NK-92 (cell line): ENCODE results near the gene UTP20.
"Not testable (repeated sequence)": the region's sequence is repeated elsewhere in the genome, so short reads cannot be mapped to it uniquely, and the experiment has no call there.

ENCODE experiments used
- DNase-seq: peaks from one replicate; lab custom pipeline; 2025; ENCODE audit not compliant: unreplicated experiment; lab: John Stamatoyannopoulos, UW

UTP20 gene

DNA sequence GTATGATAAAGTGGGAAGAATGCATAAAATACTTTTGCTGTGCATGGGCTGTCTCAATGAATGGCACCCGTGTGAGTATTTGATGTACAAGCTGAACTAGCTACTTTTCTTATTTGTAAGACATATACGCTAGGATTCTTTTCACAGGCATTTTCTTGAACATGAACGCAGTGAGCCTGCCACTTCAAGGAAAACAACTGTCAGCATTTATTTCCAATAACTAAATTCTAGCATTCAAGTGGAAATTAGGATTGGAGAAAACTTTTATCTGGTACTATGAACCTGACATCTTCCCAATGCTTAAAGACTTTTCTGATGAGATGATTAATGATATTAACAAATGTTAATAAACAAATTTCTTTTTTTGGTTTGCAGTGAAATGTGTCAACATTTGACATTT is 45.7 kb downstream of the UTP20 start:
- DNase-seq: no peak

DNA sequence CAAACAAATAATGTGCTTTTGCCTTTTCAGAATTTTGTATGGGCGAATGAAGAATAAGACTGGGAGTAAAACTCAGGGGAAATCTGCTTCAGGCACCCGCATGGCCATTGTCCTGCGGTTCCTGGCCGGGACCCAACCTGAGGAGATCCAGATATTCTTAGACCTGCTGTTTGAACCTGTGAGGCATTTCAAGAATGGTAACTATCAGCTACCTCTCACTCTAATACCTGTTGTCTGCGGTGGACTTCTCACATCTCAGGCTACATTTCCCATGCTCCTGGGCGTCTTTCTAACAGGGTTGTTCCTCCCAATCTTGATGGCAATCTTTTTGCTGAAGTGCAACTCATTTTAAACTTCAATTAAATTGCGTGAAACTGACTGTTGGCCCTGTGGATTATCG is 47.1 kb downstream of the UTP20 start:
- no peak for DNase-seq

DNA sequence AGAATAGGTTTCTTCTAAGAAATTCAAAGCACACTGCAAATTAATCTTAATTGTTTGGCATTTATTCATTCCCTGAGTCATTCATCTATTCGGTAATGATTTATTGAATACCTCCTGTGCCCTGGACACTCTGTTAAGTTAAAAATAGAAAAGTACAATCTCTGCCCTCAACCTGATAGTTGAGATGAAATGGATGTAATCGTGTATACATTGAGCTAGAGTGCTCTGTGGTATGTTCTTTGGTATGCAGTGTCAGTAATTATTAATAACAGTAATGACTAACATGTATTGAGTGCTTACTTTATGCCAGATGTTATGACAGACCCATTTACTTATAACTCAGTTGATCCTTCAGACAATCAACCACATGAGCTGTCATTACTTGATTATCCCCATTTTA is 47.6 kb downstream of the UTP20 start:
- DNase-seq: no peak

DNA sequence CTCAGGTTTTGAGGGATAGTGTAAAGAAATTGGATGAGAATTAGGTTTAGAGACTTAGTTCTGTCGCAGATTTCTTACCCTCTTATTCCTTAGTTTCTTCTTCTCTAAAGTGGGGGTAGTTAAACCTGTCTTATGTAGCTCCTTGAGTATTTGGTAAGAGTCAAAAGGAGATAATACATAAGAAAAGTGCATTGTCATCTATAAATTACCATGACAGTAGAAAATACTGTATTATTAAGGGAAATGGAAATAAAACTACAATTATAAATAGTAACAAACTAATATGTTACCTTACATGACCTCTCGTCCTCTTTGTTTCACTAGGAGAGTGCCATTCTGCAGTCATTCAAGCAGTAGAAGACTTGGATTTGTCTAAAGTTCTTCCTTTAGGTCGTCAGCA is 49.0 kb downstream of the UTP20 start:
- no peak for DNase-seq

DNA sequence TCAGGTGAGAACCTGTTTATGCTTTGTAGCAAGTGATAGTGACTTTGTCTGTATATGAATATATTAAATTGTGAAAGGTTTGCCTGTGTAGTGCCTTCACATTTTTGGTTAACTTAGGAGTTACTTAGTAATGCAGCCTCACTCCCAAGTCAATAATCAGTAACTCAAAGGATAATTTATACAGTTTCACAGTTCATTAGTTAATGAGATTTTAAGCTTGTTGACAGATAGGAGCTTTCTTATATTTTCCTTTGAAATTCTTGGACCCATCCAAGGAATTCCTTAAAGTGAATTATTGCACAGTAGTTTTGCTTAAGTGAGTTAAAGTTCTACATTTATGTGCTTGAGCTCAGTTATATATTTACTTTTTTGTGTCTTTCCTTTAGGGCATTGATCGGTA is 50.7 kb downstream of the UTP20 start:
- DNase-seq: no peak

DNA sequence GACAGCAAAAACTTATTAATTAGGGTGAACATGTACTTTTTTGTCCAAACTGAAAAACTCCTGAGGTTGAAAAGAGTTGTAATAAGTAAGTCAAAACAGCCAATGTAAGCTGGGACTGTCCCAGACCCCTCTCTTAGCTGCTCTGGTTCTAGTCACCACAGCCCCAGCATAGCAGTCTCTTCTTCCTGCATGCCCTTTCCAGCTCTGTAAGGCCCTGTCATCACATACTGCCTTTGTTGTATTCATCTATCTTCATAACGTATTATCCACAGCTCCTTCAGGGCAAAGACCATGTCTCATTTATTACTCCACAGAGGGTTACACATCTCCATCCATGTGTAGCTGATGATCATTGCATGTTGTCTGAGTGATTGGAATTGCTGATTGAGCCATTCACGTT is 56.5 kb downstream of the UTP20 start:
- DNase-seq: no peak

DNA sequence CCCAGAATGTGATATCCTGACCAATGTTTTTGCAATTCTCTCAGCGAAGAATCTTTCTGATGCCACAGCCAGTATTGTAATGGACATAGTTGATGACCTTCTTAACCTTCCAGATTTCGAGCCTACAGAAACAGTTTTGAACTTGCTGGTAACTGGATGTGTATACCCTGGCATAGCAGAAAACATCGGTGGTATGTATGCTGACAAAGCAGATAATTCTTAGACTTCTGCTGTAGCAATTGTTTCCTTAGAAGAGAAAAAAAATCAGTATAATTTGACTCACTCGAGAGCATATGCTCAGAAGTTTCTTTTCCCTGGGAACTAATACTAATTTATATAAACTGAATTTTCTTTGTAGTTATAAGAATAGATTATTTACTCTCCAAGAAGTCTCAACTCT is 58.2 kb downstream of the UTP20 start:
- no peak for DNase-seq

DNA sequence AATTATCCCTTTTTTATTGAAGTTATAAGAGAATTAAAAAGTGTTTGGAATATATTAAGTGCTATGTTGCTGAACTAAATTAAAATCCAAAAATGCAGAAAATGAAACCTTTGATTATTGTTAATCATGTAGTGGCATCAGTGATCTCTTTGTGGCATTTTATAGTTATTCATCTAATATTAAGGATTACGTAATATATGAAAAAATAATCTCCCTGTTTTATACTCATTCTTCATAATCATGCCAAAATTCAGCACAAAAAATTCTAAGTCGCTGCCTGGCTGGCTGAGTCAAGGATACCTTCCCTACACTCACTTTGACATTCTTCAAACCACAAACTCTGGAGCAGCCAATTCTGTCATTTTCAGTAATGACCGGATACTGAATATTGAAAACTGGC is 64.0 kb downstream of the UTP20 start:
- no peak for DNase-seq

DNA sequence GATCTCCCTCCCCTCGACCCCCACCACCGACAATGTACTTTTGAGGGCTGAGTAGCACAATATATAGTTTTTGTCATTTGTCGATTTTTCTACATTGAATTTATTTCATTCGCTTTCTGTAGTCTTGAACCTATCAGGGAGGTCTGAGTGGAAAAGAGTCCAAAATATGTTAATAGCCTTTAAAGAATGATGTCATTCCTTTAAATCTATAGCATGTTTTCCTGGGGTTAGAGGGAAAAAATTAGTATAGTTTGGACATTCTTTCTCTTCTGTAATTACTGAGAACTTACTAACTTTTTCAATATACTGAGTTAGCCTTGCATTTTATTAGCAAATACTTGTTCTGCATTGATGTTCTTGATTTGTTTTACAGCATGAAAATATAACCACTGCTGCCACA is 71.8 kb downstream of the UTP20 start:
- no peak for DNase-seq

DNA sequence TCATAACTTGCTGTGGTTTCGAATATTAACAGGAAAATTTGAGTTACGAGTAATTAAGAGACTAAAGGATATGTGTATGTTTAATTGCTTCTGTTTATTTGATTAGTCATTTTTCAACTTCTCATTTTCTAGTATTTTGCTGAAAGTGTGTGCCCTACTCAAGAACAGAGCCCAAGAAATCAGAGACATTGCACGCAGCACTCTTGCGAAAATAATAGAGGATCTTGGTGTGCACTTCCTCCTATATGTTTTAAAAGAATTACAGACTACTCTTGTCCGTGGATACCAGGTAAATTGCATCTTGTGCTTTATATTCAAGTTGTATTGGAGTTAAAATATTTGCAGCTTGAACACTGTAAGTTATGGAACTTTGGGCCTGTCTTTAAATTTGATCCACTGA is 76.9 kb downstream of the UTP20 start:
- DNase-seq: no peak

DNA sequence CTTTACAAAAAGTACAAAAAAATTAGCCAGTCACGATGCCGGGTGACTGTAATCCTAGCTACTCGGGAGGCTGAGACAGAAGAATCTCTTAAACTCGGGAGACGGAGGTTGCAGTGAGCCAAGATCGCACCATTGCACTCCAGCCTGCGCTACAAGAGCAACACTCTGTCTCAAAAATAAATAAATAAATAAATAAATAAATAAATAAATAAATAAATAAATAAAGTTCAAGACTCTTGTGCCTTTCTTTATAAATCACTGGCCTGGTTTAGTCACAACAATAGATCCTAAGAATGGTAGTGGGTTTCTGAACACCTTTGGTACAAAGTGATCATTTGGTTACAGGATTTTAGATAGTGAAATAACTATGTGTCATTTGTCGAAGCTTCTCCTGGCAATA is 81.5 kb downstream of the UTP20 start:
- DNase-seq: no peak

DNA sequence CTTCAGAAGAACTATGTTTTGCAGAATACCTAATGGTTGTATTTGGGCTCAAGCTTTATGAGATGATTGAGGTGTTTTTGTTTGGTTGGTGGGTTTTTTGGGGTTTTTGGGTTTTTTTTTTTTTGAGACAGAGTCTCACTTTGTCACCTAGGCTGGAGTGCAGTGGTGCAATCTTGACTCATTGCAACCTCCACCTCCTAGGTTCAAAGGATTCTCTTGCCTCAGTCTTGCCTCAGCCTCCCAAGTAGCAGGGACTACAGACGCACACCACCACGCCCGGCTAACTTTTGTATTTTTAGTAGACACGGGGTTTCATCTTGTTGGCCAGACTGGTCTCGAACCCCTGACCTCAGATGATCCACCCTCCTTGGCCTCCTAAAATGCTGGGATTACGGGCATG is 88.1 kb downstream of the UTP20 start:
- no peak for DNase-seq

DNA sequence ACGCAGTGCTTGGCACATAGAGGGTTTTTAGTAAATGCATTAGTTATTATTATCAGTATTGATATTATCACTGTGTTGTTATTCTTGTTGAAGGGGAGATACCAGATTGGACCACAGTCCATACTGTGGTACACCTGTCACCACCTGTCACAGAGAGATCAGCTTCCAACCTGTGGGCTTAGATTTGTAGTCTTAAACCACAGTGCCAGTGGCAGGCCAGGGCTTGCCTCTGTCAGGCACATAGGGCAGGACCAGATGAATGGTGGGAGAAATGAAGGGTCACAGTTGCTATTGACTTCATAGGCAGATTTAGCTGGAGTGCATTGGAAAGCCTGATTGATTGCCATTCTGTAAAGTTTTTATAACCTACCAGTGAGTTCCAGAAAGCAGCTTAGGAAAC is 92.5 kb downstream of the UTP20 start:
- DNase-seq: no peak

DNA sequence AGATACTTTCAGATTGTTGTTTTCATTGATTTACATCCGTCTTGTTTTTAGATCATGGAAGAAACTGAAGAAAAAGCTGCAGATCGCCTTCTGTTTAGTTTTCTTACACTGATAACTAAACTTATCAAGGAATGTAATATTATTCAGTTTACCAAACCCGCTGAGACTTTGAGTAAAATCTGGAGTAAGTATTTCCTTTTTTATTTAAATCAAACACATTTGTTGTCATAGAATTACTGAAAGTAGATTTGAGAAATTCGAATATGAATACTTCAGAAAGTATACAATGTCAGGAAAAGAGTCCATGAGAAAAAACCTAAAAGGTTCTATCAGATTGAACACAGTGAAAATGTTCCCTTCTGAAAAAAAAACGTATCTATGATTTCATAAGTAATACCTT is 95.7 kb downstream of the UTP20 start:
- DNase-seq: no peak

DNA sequence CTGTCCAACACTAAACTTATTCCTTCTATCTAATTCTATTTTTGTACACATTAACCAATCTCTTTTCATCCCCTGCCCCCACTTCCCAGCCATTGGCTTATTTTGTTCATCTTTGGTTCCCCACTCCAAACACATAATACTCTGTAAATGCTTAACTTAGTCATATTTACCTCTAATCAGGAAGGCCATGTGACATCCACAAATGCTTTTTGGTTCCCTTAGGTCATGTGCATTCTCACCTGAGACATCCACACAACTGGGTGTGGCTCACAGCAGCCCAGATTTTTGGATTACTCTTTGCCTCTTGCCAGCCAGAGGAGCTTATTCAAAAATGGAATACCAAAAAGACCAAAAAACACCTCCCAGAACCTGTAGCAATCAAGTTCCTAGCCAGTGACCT is 99.2 kb downstream of the UTP20 start:
- no peak for DNase-seq

DNA sequence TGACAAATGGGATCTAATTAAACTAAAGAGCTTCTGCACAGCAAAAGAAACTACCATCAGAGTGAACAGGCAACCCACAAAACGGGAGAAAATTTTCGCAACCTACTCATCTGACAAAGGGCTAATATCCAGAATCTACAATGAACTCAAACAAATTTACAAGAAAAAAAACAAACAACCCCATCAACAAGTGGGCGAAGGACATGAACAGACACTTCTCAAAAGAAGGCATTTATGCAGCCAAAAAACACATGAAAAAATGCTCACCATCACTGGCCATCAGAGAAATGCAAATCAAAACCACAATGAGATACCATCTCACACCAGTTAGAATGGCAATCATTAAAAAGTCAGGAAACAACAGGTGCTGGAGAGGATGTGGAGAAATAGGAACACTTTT is 111.3 kb downstream of the UTP20 start:
- DNase-seq: not testable (repeated sequence)

DNA sequence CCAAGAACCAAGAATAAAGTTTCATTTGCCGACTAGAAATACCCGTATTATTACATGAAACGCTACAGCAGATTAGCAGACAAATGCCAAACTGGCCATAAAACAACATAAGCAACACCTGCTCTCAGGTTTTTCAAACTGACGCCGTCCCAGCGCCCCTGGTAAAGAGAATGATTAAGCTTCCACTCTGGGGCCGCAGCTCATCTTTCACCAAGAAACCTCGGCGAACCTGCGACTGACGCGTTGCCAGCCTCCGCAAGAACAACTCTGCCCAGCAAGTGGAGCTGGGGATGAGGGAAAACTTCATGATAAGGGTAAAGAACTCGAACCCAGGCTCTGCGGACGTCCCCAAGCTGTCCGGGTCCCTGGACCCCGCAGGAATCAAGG is 127.1 kb downstream of the UTP20 start:
- DNase-seq: no peak

DNA sequence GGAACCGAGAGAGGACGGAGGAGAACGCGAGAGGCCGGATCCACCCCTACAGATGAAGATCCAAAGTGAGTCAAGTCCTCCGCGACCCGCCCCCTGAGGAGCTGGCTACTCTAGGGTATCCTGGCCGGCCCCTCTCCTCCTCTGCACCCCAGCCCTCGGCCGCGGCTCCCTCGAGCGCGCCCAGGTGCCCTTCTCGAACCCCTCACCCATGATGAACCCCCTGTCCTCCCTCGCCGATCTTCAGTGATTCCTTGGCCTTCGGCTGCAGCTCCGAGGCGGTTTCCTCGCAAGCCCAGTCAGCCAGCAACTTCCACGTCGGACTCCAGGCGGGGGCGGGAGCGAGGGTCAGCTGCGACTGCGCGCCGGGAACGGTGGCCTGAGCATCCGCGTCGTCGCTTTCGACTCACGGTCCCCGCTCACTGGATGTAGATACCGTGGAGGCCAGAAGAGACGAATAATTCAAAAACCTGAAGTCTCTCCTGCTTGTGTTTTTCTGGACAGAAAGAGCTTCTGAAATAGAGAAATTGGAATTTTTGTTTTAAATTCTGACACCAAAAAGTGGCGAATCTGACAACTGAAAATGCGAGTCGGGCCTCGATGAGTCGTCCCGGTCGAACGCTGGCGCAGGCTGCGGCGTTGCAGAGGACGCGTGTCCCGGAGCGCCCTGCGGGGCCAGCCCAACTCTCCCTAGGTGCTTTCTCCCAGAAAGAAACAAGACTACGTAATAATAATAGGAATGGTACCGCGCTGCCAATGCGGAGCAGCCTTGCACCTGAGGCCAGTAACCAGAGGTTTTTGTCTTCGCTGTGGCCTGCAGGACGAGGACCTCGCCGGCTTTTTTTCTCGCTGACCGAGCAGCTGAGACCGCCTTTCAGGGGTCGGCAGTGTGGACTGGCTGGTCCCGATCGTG is 127.8 kb downstream of the UTP20 start, which contains the start of gene ARL1:
Gene ARL1 (minus strand): TSS at position 337 of the 910 bp plus-strand sequence. CDS start 127 bp downstream, at position 210.
- DNase-seq: no peak

DNA sequence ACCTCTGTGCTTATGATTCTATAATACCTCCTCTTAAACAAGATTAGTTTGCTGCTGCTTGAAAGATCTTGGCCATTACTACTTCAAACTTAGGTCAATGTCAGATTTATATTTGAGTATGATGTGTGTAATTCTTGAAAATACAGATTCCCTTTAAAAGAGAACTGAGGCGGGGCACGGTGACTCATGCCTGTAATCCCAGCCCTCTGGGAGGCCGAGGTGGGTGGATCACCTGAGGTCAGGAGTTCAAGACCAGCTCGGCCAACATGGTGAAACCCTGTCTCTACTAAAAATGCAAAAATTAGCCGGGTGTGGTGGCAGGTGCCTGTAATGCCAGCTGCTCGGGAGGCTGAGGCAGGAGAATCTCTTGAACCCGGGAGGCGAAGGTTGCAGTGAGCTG is 130.3 kb downstream of the UTP20 start:
- not testable (repeated sequence) for DNase-seq

DNA sequence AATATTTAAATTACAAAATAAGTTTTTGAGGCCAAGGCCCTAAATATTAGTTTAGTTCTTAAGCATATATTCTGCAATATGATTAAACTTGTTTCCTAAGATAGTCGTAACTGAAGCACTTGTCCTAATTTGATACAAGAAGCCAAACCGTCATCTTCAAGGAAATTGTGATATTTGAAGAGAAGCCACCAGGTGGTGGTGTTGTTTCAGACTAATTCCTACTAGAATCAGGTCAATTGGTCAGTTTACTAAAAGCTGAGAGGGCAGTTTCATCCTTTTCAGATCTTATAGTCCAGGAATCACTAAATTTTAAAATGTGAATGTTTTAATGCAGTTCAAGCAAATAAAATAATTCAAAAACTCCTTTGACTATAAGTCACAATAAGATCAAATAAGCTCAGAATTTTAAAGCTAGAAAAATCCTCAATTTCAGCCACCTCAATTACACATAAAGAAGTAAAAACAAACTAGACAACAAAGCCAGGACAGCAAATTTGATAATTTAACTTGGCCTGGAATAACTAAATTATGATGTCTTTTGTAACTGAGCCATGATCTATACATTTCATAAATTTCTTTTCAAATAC is 134.7 kb downstream of the UTP20 start:
- no peak for DNase-seq

DNA sequence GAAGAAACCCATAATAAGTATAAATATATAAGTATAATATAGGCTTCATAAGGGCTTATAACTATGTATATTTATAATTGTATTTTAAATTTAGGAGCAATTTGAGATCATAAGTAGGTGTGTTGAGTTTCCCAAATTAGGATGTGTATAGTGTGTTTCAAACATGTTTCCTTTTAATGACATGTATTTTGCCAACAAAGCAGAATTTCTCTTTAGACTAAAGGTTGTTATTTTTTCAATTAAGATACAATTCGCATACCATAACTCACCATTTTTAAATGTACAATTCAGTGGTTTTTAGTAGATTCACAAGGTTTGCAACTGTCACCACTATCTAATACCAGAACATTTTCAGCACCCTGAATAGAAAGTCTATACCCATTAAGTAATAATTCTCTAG is 135.3 kb downstream of the UTP20 start:
- no peak for DNase-seq

DNA sequence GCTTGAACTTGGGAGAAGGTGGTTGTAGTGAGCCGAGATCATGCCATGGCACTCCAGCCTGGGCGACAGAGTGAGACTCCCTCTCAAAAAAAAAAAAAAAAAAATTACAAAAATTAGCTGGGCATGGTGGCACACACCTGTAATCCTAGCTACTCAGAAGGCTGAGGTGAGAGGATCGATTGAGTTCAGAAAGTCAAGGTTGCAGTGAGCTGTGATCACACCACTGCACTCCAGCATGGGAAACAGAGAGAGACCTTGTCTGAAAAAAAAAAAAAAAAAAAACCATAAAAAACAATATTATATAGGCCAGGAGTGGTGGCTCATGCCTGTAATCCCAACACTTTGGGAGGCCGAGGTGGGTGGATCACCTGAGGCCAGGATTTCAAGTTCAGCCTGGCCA is 142.2 kb downstream of the UTP20 start:
- DNase-seq: not testable (repeated sequence)

DNA sequence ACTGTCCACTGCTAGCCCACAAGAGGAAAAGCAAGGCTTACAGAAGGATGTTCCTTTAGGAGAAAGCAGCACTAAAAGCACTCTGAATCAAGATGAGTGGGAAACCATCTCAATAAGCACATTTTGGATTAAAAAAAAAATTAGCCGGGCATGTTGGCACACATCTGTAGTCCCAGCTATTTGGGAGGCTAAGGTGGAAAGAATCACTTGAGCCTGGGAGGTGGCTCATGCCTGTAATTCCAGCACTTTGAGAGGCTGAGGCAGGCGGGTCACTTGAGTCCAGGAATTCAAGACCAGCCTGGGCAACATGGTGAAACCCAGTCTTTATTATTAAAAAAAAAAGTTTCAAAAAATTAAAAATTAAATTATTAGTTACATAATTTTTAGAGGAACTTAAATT is 144.7 kb downstream of the UTP20 start:
- no peak for DNase-seq
